K562 (cell line): Measurements from ENCODE around the gene OR2T5. TPM values are rescaled to one million over a fixed set of nuclear protein-coding genes. Genes with fewer than 3 reads are reported as not detected.
A peak's percentile ranks its signal among the peaks of the same experiment; 100 is the strongest.
"Not testable (repeated sequence)": the region's sequence is repeated elsewhere in the genome, so short reads cannot be mapped to it uniquely, and the experiment has no call there.

ENCODE experiments used
- ATAC-seq: fragments of 200-7000 bp; cut with Tn5 transposase; 3 replicates; pipeline ENCODE4 v1.9.1; 2020; ENCODE audit warnings: moderate library complexity
- BruUV-seq: library from RNA; stranded (reverse); fragments of 400-500 nt; replicated peaks from 2 replicates; lab custom pipeline; 2021; lab: Mats Ljungman, UMichigan
- CTCF ChIA-PET: fragments of 300-600 bp; formaldehyde crosslinking; extraction: SDS; loops from one replicate; lab custom pipeline; 2021; ENCODE audit warnings: low intra/inter-chr PET ratio; lab: Yijun Ruan, JAX
- POLR2A ChIA-PET: fragments of 300-600, 350-650 bp; sonication (Branson Sonifier 250); formaldehyde crosslinking; extraction: SDS; loops from one replicate; lab custom pipeline; 2021; ENCODE audit warnings: antibody characterized with exemption, inconsistent platforms; lab: Yijun Ruan, JAX
- DNase-seq, 4 experiments: peaks; one replicate each; pipeline versions ENCODE4 v3.0.0 to v3.0.0-alpha.2; 2011 to 2018; ENCODE audit warnings: low spot score in 3 of 4, mixed read lengths in 3 of 4; ENCODE audit errors: extremely low read depth in 1 of 4
- FAIRE-seq: peaks from 2 replicates; lab custom pipeline; 2011; peaks lifted over from hg19 to GRCh38; lab: Jason Lieb, UNC
- H2AFZ ChIP-seq: 2 replicates; pipeline ENCODE4 v1.6.0; 2011; ENCODE audit warnings: low read depth, low read length, control low read depth, inconsistent platforms
- H3K27ac ChIP-seq: fragments of 200-600 bp; 3 replicates; pipeline ENCODE4 v1.8.0; 2011; ENCODE audit warnings: low read depth, mild to moderate bottlenecking, control low read depth, inconsistent platforms, low read length, moderate library complexity, mixed read lengths; ENCODE audit errors: extremely low read depth
- H3K27me3 ChIP-seq, 2 experiments: fragments of 300-600 bp in 1 of 2; 2 replicates in 1 of 2; 3 replicates in 1 of 2; pipeline versions ENCODE4 v1.6.0 to v1.8.0; 2011; ENCODE audit warnings: inconsistent platforms in 2 of 2, low read length in 2 of 2, mild to moderate bottlenecking in 1 of 2, mixed read lengths in 1 of 2, moderate library complexity in 1 of 2; ENCODE audit not compliant: control insufficient read depth in 2 of 2, insufficient read depth in 2 of 2
- H3K36me3 ChIP-seq: fragments of 300-600 bp; 3 replicates; pipeline ENCODE4 v1.8.0; 2011; ENCODE audit warnings: mild to moderate bottlenecking, low read length, inconsistent platforms; ENCODE audit not compliant: control insufficient read depth, insufficient read depth
- H3K4me1 ChIP-seq, 2 experiments: fragments of 200-600 bp in 1 of 2; replicated peaks in 1 of 2; 2 replicates in 1 of 2; 3 replicates in 1 of 2; pipeline versions ENCODE4 v1.5.1 to v1.8.0; 2011; ENCODE audit warnings: inconsistent platforms in 2 of 2, low read length in 2 of 2, mild to moderate bottlenecking in 1 of 2, mixed read lengths in 1 of 2, moderate library complexity in 1 of 2; ENCODE audit not compliant: control insufficient read depth in 2 of 2, insufficient read depth in 2 of 2
- H3K4me2 ChIP-seq: 2 replicates; pipeline ENCODE4 v1.6.1; 2011; ENCODE audit warnings: low read length, control low read depth, inconsistent platforms, mixed read lengths; ENCODE audit not compliant: insufficient read depth
- H3K4me3 ChIP-seq: fragments of 200-600 bp; sonication (generic), shearing (Covaris generic); 2 replicates; pipeline ENCODE4 v1.5.1; 2016; ENCODE audit warnings: control low read depth, inconsistent platforms
- H3K79me2 ChIP-seq: fragments of 200-600 bp; 3 replicates; pipeline ENCODE4 v1.8.0; 2011; ENCODE audit warnings: low read length, inconsistent platforms; ENCODE audit not compliant: control insufficient read depth, insufficient read depth
- H3K9ac ChIP-seq, 2 experiments: 2 replicates each; pipeline versions ENCODE4 v1.6.0 to v1.6.1; 2011; ENCODE audit warnings: low read depth in 2 of 2, low read length in 2 of 2, control low read depth in 1 of 2, inconsistent platforms in 1 of 2, mild to moderate bottlenecking in 1 of 2, mixed read lengths in 1 of 2; ENCODE audit not compliant: insufficient read depth in 1 of 2
- H3K9me1 ChIP-seq: one replicate; pipeline ENCODE4 v1.6.0; 2011; ENCODE audit warnings: inconsistent platforms, mild to moderate bottlenecking, low read length, moderate library complexity; ENCODE audit not compliant: control insufficient read depth, insufficient read depth
- H3K9me3 ChIP-seq: replicated peaks from 2 replicates; pipeline ENCODE4 v1.5.1; 2011; ENCODE audit warnings: low read depth, low read length, inconsistent platforms; ENCODE audit not compliant: control insufficient read depth, insufficient read depth
- H4K20me1 ChIP-seq: replicated peaks from 2 replicates; pipeline ENCODE4 v1.6.1; 2011; ENCODE audit warnings: low read length, inconsistent platforms, mixed read lengths; ENCODE audit not compliant: control insufficient read depth, insufficient read depth
- WGBS: fragments of 100-300 bp; shearing (Covaris generic); methylation state at CpG from one replicate; pipeline ENCODE4 v1.1.6; 2016; ENCODE audit warnings: low coverage, mixed read lengths; ENCODE audit not compliant: insufficient coverage; ENCODE audit errors: missing lambda C conversion rate; 5-methylcytosine and 5-hydroxymethylcytosine counted together
- in situ Hi-C: fragments of 300-500 bp; cut with MboI; formaldehyde crosslinking; loops from 4 replicates; pipeline ENCODE4 v1.15.0; 2018; ENCODE audit warnings: inconsistent platforms, mixed read lengths
- intact Hi-C: fragments of 100-400 bp; cut with micrococcal nuclease; formaldehyde crosslinking; loops from 2 replicates; pipeline ENCODE4 v1.14.2; 2022
- polyA plus RNA-seq, 8 experiments: library from polyadenylated mRNA; depleted of rRNA in 4 of 8; stranded (reverse) in 5 of 8; unstranded in 3 of 8; fragments of >200 nt; fragmentation: Nextera tagmentation in 2 of 8; fragmentation: Illumina TruSeq in 1 of 8; extraction: Ambion mirVana in 2 of 8; extraction: Trizol in 1 of 8; gene quantifications; 2 replicates each; pipeline versions ENCODE4 v1.2.1 to v1.2.3, GENCODE V29; 2011 to 2014; ENCODE audit warnings: inconsistent platforms in 1 of 8, missing spikeins in 1 of 8
- total RNA-seq, 7 experiments: library from RNA; depleted of rRNA in 6 of 7; stranded (reverse); fragments of >200 nt in 6 of 7; fragmentation: Illumina TruSeq in 2 of 7; extraction: Trizol in 2 of 7; gene quantifications; 2 replicates each; pipeline versions ENCODE4 v1.2.1 to v1.2.3, GENCODE V29; 2011 to 2021; ENCODE audit warnings: low replicate concordance in 1 of 7

The OR2T5 gene
- total and polyA plus RNA-seq, 9 of the 15 experiments (the other 6 are each of a cell fraction or from before 2014, with no cell fraction given) = not detected

DNA sequence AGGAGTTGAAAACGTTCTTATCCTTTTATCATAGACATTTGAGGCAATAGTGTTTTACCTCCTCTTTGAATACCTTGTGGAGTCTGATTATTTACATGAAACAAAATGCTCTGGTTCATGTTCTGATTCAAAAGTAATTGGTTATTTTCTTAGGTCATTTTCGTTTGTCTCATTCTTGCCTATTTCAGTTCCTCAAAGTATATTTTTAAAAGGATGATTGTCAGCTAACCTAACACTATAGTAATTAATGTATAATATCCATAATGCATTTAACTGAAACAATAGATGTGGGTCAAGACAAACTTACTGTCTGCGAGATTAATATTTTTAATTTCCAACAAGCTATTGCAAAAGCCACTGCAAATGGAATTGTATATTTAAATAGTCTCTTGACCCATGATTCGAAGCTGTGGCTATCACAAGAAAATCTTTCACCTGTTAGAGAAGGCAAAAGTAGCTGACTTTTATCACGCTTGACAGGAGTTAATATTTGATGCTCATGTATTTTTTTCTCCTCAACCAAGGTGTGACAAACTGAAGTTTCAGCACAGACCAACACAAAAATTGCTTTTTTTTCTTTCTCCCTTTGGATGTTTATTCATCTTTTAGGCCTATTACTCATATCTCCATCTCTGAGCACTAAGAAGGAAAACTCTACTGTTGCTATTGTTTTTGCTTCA, 37.8 kb upstream of the OR2T5 start:
- in situ Hi-C loops, H2AFZ ChIP-seq, CTCF ChIA-PET, H3K4me2 ChIP-seq, H3K27ac ChIP-seq, POLR2A ChIA-PET, BruUV-seq, H3K27me3 ChIP-seq, H3K9me1 ChIP-seq, H3K36me3 ChIP-seq, DNase-seq, H3K4me1 ChIP-seq, H3K79me2 ChIP-seq, H3K9ac ChIP-seq, ATAC-seq, H3K9me3 ChIP-seq, intact Hi-C loops, H4K20me1 ChIP-seq, H3K4me3 ChIP-seq: not testable (repeated sequence)
- 0% methylated on average over 2 of the region's 5 CpGs for WGBS
- FAIRE-seq = peak; percentile 15

- H3K79me2 ChIP-seq, intact Hi-C loops, H3K27me3 ChIP-seq, H3K27ac ChIP-seq, H3K36me3 ChIP-seq, H3K4me1 ChIP-seq, DNase-seq, H3K4me3 ChIP-seq, BruUV-seq, H4K20me1 ChIP-seq, POLR2A ChIA-PET, CTCF ChIA-PET, H3K9me1 ChIP-seq, H3K9ac ChIP-seq, in situ Hi-C loops, ATAC-seq, FAIRE-seq, H3K9me3 ChIP-seq, H2AFZ ChIP-seq, H3K4me2 ChIP-seq: not testable (repeated sequence)
- WGBS = 0% methylated on average over 7 of the region's 7 CpGs
These were observed 34.8 kb upstream of the OR2T5 start for GRCh38 chr1:248453619-248454018.

- DNase-seq, H3K36me3 ChIP-seq, ATAC-seq, H3K9ac ChIP-seq, H3K27ac ChIP-seq, H3K4me3 ChIP-seq, BruUV-seq, CTCF ChIA-PET, H4K20me1 ChIP-seq, H3K4me2 ChIP-seq, in situ Hi-C loops, H3K4me1 ChIP-seq, H2AFZ ChIP-seq, FAIRE-seq, H3K9me1 ChIP-seq, intact Hi-C loops, POLR2A ChIA-PET, H3K27me3 ChIP-seq, H3K79me2 ChIP-seq, H3K9me3 ChIP-seq: not testable (repeated sequence)
- WGBS = 0% methylated on average over 1 of the region's 4 CpGs
These were observed 33.3 kb upstream of the OR2T5 start for GRCh38 chr1:248455045-248455444.

DNA sequence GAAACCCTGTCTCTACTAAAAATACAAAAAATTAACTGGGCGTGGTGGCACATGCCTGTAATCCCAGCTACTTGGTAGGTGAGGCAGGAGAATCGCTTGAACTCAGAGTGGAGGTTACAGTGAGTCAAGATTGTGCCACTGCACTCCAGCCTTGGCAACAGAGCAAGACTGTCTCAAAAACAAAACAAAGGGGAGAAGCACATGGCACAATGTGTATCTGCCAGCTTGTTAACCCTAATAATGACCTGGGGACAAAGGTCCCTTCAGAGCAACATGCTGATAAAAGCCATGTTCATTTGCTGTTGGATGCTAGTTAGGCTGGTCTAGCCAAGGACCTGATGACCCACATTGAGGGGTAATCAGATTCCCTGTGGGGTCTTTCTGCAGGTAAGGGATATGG, 31.8 kb upstream of the OR2T5 start:
- H3K9me3 ChIP-seq, H3K27ac ChIP-seq, in situ Hi-C loops, intact Hi-C loops, H4K20me1 ChIP-seq, POLR2A ChIA-PET, H3K4me1 ChIP-seq, H2AFZ ChIP-seq, CTCF ChIA-PET, FAIRE-seq, DNase-seq, ATAC-seq, H3K9me1 ChIP-seq, H3K4me2 ChIP-seq, H3K9ac ChIP-seq, BruUV-seq, H3K27me3 ChIP-seq, H3K36me3 ChIP-seq, H3K79me2 ChIP-seq, H3K4me3 ChIP-seq: not testable (repeated sequence)
- no CpG with 5 or more reads among the region's 2 CpGs for WGBS
